OCI-LY3 (cell line): ENCODE results near the gene DHTKD1.

Source experiments
- EZH2phosphoT487 ChIP-seq: fragments of 200-600 bp; shearing (Covaris generic); IDR thresholded peaks from 2 replicates; pipeline ENCODE4 v1.6.1; 2018; ENCODE audit warnings: antibody characterized with exemption, mixed run types, low read depth
- TF ChIP-seq, protein P1 (sequence below): fragments of 200-600, 300-600 bp; sonication (generic); IDR thresholded peaks from 2 replicates; pipeline ENCODE4 v1.5.1; 2014; ENCODE audit warnings: antibody characterized with exemption, low read length, low read depth

DNA sequence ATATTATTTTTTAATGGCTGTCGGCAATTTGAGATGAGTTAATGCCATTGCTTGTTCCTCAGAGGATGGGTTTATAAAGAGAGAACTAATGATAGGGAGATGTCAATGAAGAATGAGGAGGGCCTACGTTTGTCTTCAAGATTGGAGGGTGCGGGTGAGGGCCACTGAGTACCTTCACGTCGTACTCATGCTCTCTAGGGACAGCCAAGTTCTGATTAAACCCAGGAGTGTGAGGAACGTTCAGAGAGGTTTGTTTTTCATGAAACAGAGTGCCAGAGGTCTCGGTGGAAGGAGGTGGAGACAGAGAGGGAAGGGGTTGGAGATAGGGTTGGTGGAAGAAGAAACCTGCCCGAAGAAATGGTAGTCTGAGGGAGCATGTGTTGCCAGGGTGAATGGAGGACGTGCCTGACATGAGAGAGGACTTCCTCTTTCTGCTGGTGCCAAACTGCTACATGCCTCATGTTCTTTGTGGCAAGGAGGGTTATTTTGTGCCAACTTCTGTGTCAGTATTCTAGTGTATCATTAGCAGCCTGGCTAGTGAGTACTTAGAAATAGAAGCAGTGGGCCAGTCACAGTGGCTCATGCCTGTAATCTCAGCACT is 8.9 kb downstream of the DHTKD1 start:
- TF ChIP-seq, protein P1, sequence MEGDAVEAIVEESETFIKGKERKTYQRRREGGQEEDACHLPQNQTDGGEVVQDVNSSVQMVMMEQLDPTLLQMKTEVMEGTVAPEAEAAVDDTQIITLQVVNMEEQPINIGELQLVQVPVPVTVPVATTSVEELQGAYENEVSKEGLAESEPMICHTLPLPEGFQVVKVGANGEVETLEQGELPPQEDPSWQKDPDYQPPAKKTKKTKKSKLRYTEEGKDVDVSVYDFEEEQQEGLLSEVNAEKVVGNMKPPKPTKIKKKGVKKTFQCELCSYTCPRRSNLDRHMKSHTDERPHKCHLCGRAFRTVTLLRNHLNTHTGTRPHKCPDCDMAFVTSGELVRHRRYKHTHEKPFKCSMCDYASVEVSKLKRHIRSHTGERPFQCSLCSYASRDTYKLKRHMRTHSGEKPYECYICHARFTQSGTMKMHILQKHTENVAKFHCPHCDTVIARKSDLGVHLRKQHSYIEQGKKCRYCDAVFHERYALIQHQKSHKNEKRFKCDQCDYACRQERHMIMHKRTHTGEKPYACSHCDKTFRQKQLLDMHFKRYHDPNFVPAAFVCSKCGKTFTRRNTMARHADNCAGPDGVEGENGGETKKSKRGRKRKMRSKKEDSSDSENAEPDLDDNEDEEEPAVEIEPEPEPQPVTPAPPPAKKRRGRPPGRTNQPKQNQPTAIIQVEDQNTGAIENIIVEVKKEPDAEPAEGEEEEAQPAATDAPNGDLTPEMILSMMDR = no peak
- TF ChIP-seq EZH2phosphoT487 = no peak
